ENCODE data around the gene HOXA1. TPM values are rescaled to one million over a fixed set of nuclear protein-coding genes. Genes with fewer than 3 reads are reported as not detected.

The HOXA1 gene
- total RNA-seq, 1 donor from 2014 or later: not detected

GRCh38 chr7:27099453-27100370 lies 3.9 kb upstream of the HOXA1 start:
- no peak for ATAC-seq
- DNase-seq (ENCODE audit: missing footprints): no peak
- intact Hi-C loops (cut with DNase I): no loop called here

- intact Hi-C loops (cut with DNase I): no loop called here
- DNase-seq (ENCODE audit: missing footprints): no peak
Observed at GRCh38 chr7:27098578-27099451, 3.0 kb upstream of the HOXA1 start.

GRCh38 chr7:27097686-27098577 lies 2.1 kb upstream of the HOXA1 start:
- ATAC-seq (no peak), DNase-seq (ENCODE audit: missing footprints) (no peak)
- intact Hi-C loops (cut with DNase I): no loop called here

More at GRCh38 chr7:27098578-27099451, 3.0 kb upstream of the HOXA1 start:
- ATAC-seq: no peak

GRCh38 chr7:27096768-27097514 lies 1.1 kb upstream of the HOXA1 start:
- DNase-seq (ENCODE audit: missing footprints) (peak; percentile 80), ATAC-seq (peak; percentile 29)
- intact Hi-C loops (cut with DNase I): no loop called here

GRCh38 chr7:27095050-27095896 lies 527 bp downstream of the HOXA1 start:
- DNase-seq (ENCODE audit: missing footprints) (no peak), ATAC-seq (no peak)
- intact Hi-C loops (cut with DNase I): no loop called here

- DNase-seq (ENCODE audit: missing footprints) (no peak), ATAC-seq (no peak)
- intact Hi-C loops (cut with DNase I): no loop called here
Observed at GRCh38 chr7:27094304-27095049, 1.3 kb downstream of the HOXA1 start.

GRCh38 chr7:27093184-27093895 lies 2.5 kb downstream of the HOXA1 start:
- DNase-seq (ENCODE audit: missing footprints): no peak
- ATAC-seq: no peak
- intact Hi-C loops (cut with DNase I): no loop called here

- no peak for ATAC-seq
- intact Hi-C loops (cut with DNase I): no loop called here
Observed at GRCh38 chr7:27092819-27093110, 3.0 kb downstream of the HOXA1 start.

GRCh38 chr7:27091941-27092818 lies 3.6 kb downstream of the HOXA1 start:
- no peak for ATAC-seq
- intact Hi-C loops (cut with DNase I): no loop called here

More at GRCh38 chr7:27092819-27093110, 3.0 kb downstream of the HOXA1 start:
- no peak for DNase-seq (ENCODE audit: missing footprints)

GRCh38 chr7:27091105-27091504 lies 4.7 kb downstream of the HOXA1 start:
- ATAC-seq (no peak), DNase-seq (ENCODE audit: missing footprints) (no peak)
- intact Hi-C loops (cut with DNase I): no loop called here

More at GRCh38 chr7:27091941-27092818, 3.6 kb downstream of the HOXA1 start:
- no peak for DNase-seq (ENCODE audit: missing footprints)

- DNase-seq (ENCODE audit: missing footprints): no peak
- intact Hi-C loops (cut with DNase I): no loop called here
- no peak for ATAC-seq
Observed at GRCh38 chr7:27088002-27088922, 7.5 kb downstream of the HOXA1 start.

GRCh38 chr7:27083646-27084045 lies 12.2 kb downstream of the HOXA1 start:
- DNase-seq (ENCODE audit: missing footprints): no peak
- ATAC-seq: no peak
- intact Hi-C loops (cut with DNase I): no loop called here

GRCh38 chr7:27082171-27082570 lies 13.6 kb downstream of the HOXA1 start:
- intact Hi-C loops (cut with DNase I): no loop called here

GRCh38 chr7:27080844-27081436 lies 14.9 kb downstream of the HOXA1 start:
- ATAC-seq (no peak), DNase-seq (ENCODE audit: missing footprints) (no peak)
- intact Hi-C loops (cut with DNase I): no loop called here

More at GRCh38 chr7:27082171-27082570, 13.6 kb downstream of the HOXA1 start:
- ATAC-seq (no peak), DNase-seq (ENCODE audit: missing footprints) (no peak)
